GM12878 (cell line): ENCODE results near the gene FN1. TPM values are rescaled to one million over a fixed set of nuclear protein-coding genes. Genes with fewer than 3 reads are reported as not detected.

Experiments
- ATAC-seq: fragments of 200-7000 bp; cut with Tn5 transposase; 3 replicates; pipeline ENCODE4 v1.9.1; 2020; ENCODE audit warnings: mild to moderate bottlenecking, moderate library complexity
- BruUV-seq: library from RNA; stranded (reverse); fragments of 400-500 nt; replicated peaks from 2 replicates; lab custom pipeline; 2021; lab: Mats Ljungman, UMichigan
- CTCF ChIA-PET: fragments of 300-600 bp; sonication (Branson Sonifier 250); formaldehyde crosslinking; extraction: SDS; loops from one replicate; lab custom pipeline; 2021; ENCODE audit warnings: inconsistent platforms; lab: Yijun Ruan, JAX
- POLR2A ChIA-PET: fragments of 350-600 bp; formaldehyde crosslinking; extraction: SDS; loops from one replicate; lab custom pipeline; 2021; ENCODE audit warnings: inconsistent platforms; lab: Charles Lee
- RAD21 ChIA-PET: fragments of 300-600 bp; sonication (Branson Sonifier 250); formaldehyde crosslinking; loops from one replicate; lab custom pipeline; 2023; ENCODE audit warnings: antibody characterized with exemption; ENCODE audit not compliant: unreplicated experiment; lab: Charles Lee
- SMC1A ChIA-PET: fragments of 300-600 bp; sonication (Branson Sonifier 250); formaldehyde crosslinking; loops from one replicate; lab custom pipeline; 2023; ENCODE audit not compliant: unreplicated experiment, uncharacterized antibody; lab: Charles Lee
- DNase-seq: peaks from one replicate; pipeline ENCODE4 v3.0.0-alpha.2; 2011; ENCODE audit warnings: low read depth, low spot score
- FAIRE-seq: peaks from 3 replicates; lab custom pipeline; 2011; peaks lifted over from hg19 to GRCh38; lab: Jason Lieb, UNC
- H2AFZ ChIP-seq: 2 replicates; pipeline ENCODE4 v1.6.0; 2011; ENCODE audit warnings: low read depth, low read length, control low read depth; ENCODE audit not compliant: control insufficient read depth
- H3K27ac ChIP-seq: 2 replicates; pipeline ENCODE4 v1.5.1; 2011; ENCODE audit warnings: control low read depth; ENCODE audit not compliant: control insufficient read depth, insufficient read depth
- H3K27me3 ChIP-seq, 2 experiments: replicated peaks in 1 of 2; 2 replicates each; pipeline versions ENCODE4 v1.6.0 to v1.6.1; 2011; ENCODE audit warnings: low read length in 1 of 2; ENCODE audit not compliant: control insufficient read depth in 2 of 2, insufficient read depth in 2 of 2
- H3K36me3 ChIP-seq, 2 experiments: 2 replicates each; pipeline ENCODE4 v1.5.1; 2011; ENCODE audit warnings: low read length in 1 of 2; ENCODE audit not compliant: control insufficient read depth in 2 of 2, insufficient read depth in 2 of 2
- H3K4me1 ChIP-seq: 2 replicates; pipeline ENCODE4 v1.6.1; 2011; ENCODE audit warnings: mild to moderate bottlenecking, low read length, moderate library complexity, mixed read lengths; ENCODE audit not compliant: control insufficient read depth, insufficient read depth
- H3K4me2 ChIP-seq: 2 replicates; pipeline ENCODE4 v1.6.0; 2011; ENCODE audit warnings: control low read depth; ENCODE audit not compliant: control insufficient read depth, insufficient read depth
- H3K4me3 ChIP-seq: fragments of 200-600 bp; sonication (generic); 2 replicates; pipeline ENCODE4 v1.5.1; 2016
- H3K79me2 ChIP-seq: 2 replicates; pipeline ENCODE4 v1.6.0; 2011; ENCODE audit warnings: low read length; ENCODE audit not compliant: control insufficient read depth, insufficient read depth
- H3K9ac ChIP-seq: 2 replicates; pipeline ENCODE4 v1.8.0; 2011; ENCODE audit warnings: low read length, control low read depth, mixed read lengths; ENCODE audit not compliant: control insufficient read depth, insufficient read depth
- H3K9me3 ChIP-seq: replicated peaks from 3 replicates; pipeline ENCODE4 v1.5.1; 2011; ENCODE audit warnings: mild to moderate bottlenecking, low read length; ENCODE audit not compliant: control insufficient read depth, insufficient read depth
- H4K20me1 ChIP-seq: 2 replicates; pipeline ENCODE4 v1.6.0; 2011; ENCODE audit not compliant: control insufficient read depth, insufficient read depth
- CEBPB ChIP-seq, 2 experiments: fragments of 150-350 bp in 1 of 2; IDR thresholded peaks; 2 replicates each; pipeline ENCODE4 v1.6.1; 2012 to 2014; ENCODE audit warnings: low read depth in 2 of 2, low read length in 2 of 2, borderline replicate concordance in 1 of 2, inconsistent platforms in 1 of 2
- CHD4 ChIP-seq: fragments of 200-600 bp; sonication (generic); IDR thresholded peaks from 2 replicates; pipeline ENCODE4 v1.6.1; 2016; ENCODE audit warnings: mild to moderate bottlenecking
- E2F4 ChIP-seq: IDR thresholded peaks from 2 replicates; pipeline ENCODE4 v1.6.1; 2012; ENCODE audit warnings: low read depth, low read length, improper control_type of control experiment
- MAX ChIP-seq: IDR thresholded peaks from 2 replicates; pipeline ENCODE4 v1.6.1; 2012; ENCODE audit warnings: low read depth, low read length, improper control_type of control experiment
- MEF2B ChIP-seq: fragments of 450-650 bp; IDR thresholded peaks from 2 replicates; pipeline ENCODE4 v1.6.1; 2018; ENCODE audit warnings: mild to moderate bottlenecking, moderate library complexity; ENCODE audit not compliant: partially characterized antibody, poor library complexity, severe bottlenecking
- TBL1XR1 ChIP-seq: IDR thresholded peaks from 2 replicates; pipeline ENCODE4 v1.6.1; 2012; ENCODE audit warnings: low read depth, low read length, improper control_type of control experiment
- TCF12 ChIP-seq: IDR thresholded peaks from 2 replicates; pipeline ENCODE4 v1.6.1; 2011; ENCODE audit warnings: low read depth, mild to moderate bottlenecking, low read length
- TCF7 ChIP-seq: IDR thresholded peaks from 2 replicates; pipeline ENCODE4 v1.6.1; 2014; ENCODE audit warnings: antibody characterized with exemption, borderline replicate concordance
- USF2 ChIP-seq: IDR thresholded peaks from 2 replicates; pipeline ENCODE4 v1.6.1; 2011; ENCODE audit warnings: low read depth, low read length, improper control_type of control experiment, borderline replicate concordance
- ZBTB11 ChIP-seq: fragments of 450-650 bp; formaldehyde crosslinking; IDR thresholded peaks from 2 replicates; pipeline ENCODE4 v1.5.0; 2022; ENCODE audit warnings: mild to moderate bottlenecking, missing genetic modification characterization
- in situ Hi-C: fragments of 300-500 bp; cut with MboI; formaldehyde crosslinking; loops from 9 replicates; pipeline ENCODE4 v1.14.3; 2018; ENCODE audit warnings: mixed read lengths
- intact Hi-C: fragments of 100-400 bp; cut with micrococcal nuclease; formaldehyde crosslinking; loops from one replicate; pipeline ENCODE4 v1.14.2; 2022; ENCODE audit not compliant: unreplicated experiment
- polyA plus RNA-seq, 11 experiments: library from polyadenylated mRNA; depleted of rRNA in 4 of 11; unstranded in 6 of 11; stranded (reverse) in 5 of 11; fragments of >200 nt; fragmentation: Nextera tagmentation in 4 of 11; fragmentation: Illumina TruSeq in 1 of 11; extraction: Ambion mirVana in 4 of 11; extraction: Trizol in 1 of 11; gene quantifications; 1 replicate in 1 of 11; 2 replicates in 10 of 11; pipeline versions ENCODE4 v1.2.1 to v1.2.3, GENCODE V29; 2011 to 2016; ENCODE audit warnings: inconsistent platforms in 2 of 11, missing spikeins in 2 of 11, low read depth in 1 of 11
- total RNA-seq, 4 experiments: library from RNA; depleted of rRNA in 3 of 4; stranded (reverse); fragments of >200 nt in 3 of 4; fragmentation: Illumina TruSeq in 1 of 4; extraction: Trizol in 1 of 4; gene quantifications; 2 replicates each; pipeline versions ENCODE4 v1.2.1 to v1.2.3, GENCODE V29; 2013 to 2021
- TF ChIP-seq, protein P1 (sequence below): fragments of 450-650 bp; IDR thresholded peaks from 2 replicates; pipeline ENCODE4 v1.6.1; 2017; ENCODE audit warnings: mild to moderate bottlenecking, moderate library complexity

FN1 gene
- total and polyA plus RNA-seq, 10 of the 15 experiments (the other 5 are each of a cell fraction or from before 2014, with no cell fraction given): 0.60 to 9.4 (median 1.5) TPM

- FAIRE-seq: no peak
Measured at GRCh38 chr2:215382480-215382879, 53.4 kb downstream of the FN1 start.

More at GRCh38 chr2:215382480-215382879, 53.4 kb downstream of the FN1 start:
- SMC1A ChIA-PET: no interaction called here
- TF ChIP-seq TCF12: no peak
- TF ChIP-seq, protein P1, sequence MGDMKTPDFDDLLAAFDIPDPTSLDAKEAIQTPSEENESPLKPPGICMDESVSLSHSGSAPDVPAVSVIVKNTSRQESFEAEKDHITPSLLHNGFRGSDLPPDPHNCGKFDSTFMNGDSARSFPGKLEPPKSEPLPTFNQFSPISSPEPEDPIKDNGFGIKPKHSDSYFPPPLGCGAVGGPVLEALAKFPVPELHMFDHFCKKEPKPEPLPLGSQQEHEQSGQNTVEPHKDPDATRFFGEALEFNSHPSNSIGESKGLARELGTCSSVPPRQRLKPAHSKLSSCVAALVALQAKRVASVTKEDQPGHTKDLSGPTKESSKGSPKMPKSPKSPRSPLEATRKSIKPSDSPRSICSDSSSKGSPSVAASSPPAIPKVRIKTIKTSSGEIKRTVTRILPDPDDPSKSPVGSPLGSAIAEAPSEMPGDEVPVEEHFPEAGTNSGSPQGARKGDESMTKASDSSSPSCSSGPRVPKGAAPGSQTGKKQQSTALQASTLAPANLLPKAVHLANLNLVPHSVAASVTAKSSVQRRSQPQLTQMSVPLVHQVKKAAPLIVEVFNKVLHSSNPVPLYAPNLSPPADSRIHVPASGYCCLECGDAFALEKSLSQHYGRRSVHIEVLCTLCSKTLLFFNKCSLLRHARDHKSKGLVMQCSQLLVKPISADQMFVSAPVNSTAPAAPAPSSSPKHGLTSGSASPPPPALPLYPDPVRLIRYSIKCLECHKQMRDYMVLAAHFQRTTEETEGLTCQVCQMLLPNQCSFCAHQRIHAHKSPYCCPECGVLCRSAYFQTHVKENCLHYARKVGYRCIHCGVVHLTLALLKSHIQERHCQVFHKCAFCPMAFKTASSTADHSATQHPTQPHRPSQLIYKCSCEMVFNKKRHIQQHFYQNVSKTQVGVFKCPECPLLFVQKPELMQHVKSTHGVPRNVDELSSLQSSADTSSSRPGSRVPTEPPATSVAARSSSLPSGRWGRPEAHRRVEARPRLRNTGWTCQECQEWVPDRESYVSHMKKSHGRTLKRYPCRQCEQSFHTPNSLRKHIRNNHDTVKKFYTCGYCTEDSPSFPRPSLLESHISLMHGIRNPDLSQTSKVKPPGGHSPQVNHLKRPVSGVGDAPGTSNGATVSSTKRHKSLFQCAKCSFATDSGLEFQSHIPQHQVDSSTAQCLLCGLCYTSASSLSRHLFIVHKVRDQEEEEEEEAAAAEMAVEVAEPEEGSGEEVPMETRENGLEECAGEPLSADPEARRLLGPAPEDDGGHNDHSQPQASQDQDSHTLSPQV: no peak
- no peak for TF ChIP-seq TBL1XR1
- no peak for TF ChIP-seq CHD4
- TF ChIP-seq USF2: no peak
- TF ChIP-seq ZBTB11 (CRISPR knock-in tag): no peak
- no peak for TF ChIP-seq MEF2B
- TF ChIP-seq E2F4: no peak
- TF ChIP-seq MAX: no peak
- TF ChIP-seq CEBPB (IDR thresholded peaks at IDR 0.05; ENCODE audit: borderline replicate concordance in 1 of 2, low read depth in 2 of 2, low read length in 2 of 2): no peak
- no peak for TF ChIP-seq TCF7
- TF ChIP-seq, all 136 proteins: peak for 0
- Histone ChIP-seq H2AFZ (no peak overlapping the region), H3K4me1 (no peaks in the 10 kb centered on the region), H3K27ac (no peak overlapping the region), H3K36me3 (no peaks in the 10 kb centered on the region), H3K4me3 (no peak overlapping the region), H3K9me3 (no peaks in the 10 kb centered on the region), H3K27me3 (no peaks in the 10 kb centered on the region), H3K9ac (no peak overlapping the region), H3K4me2 (no peak overlapping the region), H3K79me2 (no peaks in the 10 kb centered on the region), H4K20me1 (no peaks in the 10 kb centered on the region)
- ChIA-PET RAD21 (no interaction called here), POLR2A (no interaction called here), CTCF (interaction anchor here (0.6 kb wide), 1 partner anchor 44 kb away, joined by 3 read pairs; no protein-coding TSS in a partner anchor)
- DNase-seq (no peak), ATAC-seq (no peak)
- intact Hi-C loops (no loop called here), in situ Hi-C loops (no loop called here)
- BruUV-seq: no TSS peak
